22Rv1 (cell line): Measurements from ENCODE around the gene B4GALNT3.
A peak's percentile ranks its signal among the peaks of the same experiment; 100 is the strongest.

Experiments
- H3K27ac ChIP-seq: fragments of 450-650 bp; 2 replicates; pipeline ENCODE4 v1.5.1; 2017
- ZFX ChIP-seq: fragments of 450-650 bp; IDR thresholded peaks from 2 replicates; pipeline ENCODE4 v1.6.1; 2017; ENCODE audit warnings: antibody characterized with exemption, borderline replicate concordance
- TF ChIP-seq, protein P1 (sequence below): fragments of 450-650 bp; IDR thresholded peaks from 2 replicates; pipeline ENCODE4 v1.5.1; 2017; ENCODE audit warnings: mild to moderate bottlenecking

The B4GALNT3 gene

DNA sequence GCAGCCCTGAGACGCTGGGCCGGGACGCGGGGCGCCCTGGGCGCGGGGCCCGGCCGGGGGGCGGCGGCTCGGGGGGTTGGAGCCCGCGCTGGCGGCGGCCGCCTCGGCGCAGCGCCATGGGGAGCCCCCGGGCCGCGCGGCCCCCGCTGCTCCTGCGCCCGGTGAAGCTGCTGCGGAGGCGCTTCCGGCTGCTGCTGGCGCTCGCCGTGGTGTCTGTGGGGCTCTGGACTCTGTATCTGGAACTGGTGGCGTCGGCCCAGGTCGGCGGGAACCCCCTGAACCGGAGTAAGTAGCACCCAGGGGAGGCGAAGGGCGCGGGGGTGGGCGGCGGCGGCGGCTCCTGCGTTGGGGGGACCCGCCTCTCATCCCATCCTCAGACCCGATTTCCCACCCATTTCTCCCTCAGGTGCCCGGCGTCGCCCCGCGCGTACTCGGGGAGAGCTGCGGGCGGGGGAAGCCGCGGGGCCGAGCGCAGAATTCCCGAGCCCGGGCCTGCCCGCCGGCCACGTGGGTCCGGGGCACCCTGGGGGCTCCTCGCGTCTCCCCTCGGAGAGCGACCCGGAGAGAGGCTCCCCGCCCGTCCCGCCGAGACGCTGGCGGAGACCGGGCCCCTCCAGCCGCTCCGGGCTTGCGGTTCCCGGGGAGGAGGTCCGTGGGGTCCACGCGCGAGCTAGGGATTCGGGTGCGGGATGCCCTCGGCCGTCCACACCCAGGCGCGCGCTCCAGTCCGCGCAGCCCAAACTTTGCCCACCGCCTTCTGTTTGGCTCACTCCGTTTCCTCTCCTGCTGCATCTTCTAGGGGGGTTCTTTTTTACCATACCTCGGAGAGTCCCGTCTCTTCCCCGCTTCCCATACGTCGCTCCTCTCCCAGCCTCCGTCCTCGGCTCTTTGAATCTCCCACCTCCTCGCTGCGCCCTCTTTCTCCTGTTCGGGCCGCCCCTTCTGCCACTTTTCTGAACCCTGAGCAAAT lies 807 bp downstream of the B4GALNT3 start:
- peak overlapping the region; percentile 59 for H3K27ac ChIP-seq
- TF ChIP-seq, protein P1, sequence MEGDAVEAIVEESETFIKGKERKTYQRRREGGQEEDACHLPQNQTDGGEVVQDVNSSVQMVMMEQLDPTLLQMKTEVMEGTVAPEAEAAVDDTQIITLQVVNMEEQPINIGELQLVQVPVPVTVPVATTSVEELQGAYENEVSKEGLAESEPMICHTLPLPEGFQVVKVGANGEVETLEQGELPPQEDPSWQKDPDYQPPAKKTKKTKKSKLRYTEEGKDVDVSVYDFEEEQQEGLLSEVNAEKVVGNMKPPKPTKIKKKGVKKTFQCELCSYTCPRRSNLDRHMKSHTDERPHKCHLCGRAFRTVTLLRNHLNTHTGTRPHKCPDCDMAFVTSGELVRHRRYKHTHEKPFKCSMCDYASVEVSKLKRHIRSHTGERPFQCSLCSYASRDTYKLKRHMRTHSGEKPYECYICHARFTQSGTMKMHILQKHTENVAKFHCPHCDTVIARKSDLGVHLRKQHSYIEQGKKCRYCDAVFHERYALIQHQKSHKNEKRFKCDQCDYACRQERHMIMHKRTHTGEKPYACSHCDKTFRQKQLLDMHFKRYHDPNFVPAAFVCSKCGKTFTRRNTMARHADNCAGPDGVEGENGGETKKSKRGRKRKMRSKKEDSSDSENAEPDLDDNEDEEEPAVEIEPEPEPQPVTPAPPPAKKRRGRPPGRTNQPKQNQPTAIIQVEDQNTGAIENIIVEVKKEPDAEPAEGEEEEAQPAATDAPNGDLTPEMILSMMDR = no peak
- TF ChIP-seq ZFX = no peak

DNA sequence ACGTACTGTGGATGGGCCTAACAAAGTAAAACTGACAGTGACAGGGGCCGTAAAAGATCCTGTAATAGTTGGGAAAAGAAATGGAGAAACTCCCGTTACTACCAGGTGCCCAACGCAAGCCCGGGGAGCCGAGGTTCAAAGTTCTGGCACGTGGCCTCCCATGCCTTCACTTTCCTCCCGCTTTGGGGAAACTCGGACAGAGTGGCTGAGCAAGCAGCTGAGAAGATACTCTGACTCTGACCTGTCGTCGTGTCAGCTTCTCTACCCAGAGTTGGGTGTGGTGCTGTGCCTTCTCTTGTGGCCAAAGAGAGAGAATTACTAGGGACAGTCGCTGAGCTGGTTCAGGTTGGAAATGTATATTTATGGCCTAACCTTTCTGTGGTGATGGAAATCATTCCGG lies 1.7 kb downstream of the B4GALNT3 start:
- TF ChIP-seq, protein P1 = no peak
- no peak for TF ChIP-seq ZFX
- no peak overlapping the region; the same call in 1 of the 2 replicates for H3K27ac ChIP-seq

DNA sequence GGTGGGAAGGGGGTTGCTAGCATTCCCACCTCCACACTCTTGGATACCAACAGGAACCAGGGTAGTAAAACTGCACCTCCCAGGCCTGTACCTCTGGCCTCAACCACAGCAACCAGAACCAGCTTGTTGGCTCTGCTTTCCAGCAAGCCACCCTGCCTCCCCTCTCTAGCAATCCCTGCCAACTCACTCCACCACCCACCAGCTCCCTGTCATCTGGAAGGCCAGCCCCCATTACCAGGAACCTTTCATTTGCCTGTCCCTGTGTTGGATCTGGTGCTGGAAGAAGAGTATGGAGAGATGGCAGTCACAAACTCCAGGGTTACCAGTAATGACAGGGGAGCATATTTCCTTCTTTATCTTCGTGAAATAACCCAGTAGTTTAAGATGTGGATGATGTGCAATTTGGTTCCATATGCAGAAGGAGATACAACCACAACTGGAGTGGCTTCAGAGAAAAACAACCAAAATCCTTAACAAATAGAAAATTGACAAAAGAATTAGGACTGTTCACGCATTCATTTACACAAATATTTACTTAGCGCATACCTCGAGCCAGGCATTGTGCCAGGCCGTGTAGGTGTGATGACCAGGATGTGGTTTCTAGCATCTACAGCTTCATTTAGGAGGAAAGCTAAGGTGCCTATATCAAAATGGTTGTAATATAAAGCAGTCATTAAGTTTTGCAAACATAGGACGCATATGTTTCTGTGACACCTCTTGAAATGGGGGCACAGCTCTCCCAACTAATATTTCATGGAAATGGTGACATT lies 3.4 kb downstream of the B4GALNT3 start:
- TF ChIP-seq, protein P1 = no peak
- no peak for TF ChIP-seq ZFX
- peak overlapping the region; percentile 38 for H3K27ac ChIP-seq

DNA sequence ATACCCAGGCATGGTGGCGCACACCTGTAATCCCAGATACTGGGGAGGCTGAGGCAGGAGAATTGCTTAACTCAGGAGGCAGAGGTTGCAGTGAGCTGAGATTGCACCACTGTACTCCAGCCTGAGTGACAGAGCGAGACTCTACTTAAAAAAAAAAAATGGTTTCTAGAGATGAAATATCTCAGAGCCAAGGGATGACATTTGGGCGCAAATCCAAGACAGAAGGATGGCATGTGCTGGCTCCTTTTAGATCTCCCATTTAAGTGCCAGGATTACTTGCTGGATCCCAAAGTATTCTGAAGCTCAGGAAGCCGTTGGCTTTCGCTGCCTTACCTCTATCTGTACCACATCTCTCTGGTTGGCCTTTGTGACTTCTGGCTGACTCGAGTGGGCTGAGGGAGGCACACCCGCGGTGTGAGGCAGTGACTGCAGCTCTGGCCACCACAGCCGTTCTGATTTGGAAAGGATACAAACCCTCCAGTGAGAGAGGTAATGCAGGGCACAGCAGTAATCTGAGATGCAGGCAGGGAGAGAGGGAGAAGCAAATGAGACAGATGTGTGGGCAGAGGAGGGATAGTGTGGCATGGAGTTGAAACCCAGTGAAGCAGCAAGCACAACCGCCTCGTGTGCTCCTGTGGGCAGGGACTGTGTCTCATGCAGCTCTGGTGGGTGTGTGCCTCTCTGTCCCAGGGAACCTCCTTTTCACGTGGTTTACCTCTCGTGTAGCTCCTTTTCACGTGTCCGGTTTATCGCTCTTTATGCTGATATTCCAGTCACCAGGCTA lies 4.9 kb downstream of the B4GALNT3 start:
- no peak for TF ChIP-seq ZFX
- TF ChIP-seq, protein P1 = no peak
- no peak overlapping the region for H3K27ac ChIP-seq

DNA sequence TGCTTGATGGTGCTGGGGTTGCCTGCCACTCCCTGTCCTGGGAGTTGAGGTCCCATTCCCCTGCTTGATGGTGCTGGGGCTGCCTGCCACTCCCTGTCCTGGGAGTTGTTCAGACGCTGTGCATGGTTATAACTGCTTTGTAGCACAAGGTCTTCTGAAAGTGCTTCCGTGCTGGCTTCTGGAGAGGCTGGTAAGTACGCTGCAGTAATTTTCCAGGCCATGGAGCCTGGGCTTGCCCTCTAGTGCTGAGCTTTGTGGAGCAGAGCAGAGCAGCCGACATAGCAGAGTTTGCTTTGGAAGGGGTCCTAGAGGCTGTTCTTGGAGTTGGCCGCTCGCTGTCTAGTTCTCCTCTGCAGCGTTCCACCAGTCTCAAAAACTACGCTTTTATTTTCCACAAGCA lies 6.3 kb downstream of the B4GALNT3 start:
- TF ChIP-seq, protein P1 = no peak
- TF ChIP-seq ZFX = no peak

DNA sequence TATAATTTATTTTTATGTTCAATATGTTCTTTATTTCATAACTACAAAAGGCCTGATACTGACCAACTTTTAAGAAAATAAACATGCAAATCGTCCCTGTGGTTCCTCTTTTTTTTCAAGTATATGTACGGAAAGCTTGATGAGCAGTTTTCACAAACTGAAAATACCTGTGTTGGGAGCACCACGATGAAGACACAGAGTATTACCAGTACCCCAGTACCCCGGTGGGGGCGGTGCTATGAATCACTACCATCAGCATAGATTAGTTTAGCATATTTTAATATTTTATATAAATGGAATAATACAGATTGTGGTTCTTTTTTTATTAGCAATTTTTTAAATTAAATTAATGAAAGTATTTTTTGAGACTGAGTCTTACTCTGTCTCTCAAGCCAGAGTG lies 7.0 kb downstream of the B4GALNT3 start:
- no peak for TF ChIP-seq ZFX
- TF ChIP-seq, protein P1 = no peak
- no peak overlapping the region for H3K27ac ChIP-seq

More for the DNA sequence above, 6.3 kb downstream of the B4GALNT3 start:
- H3K27ac ChIP-seq = no peak overlapping the region
